Glomerular visceral epithelial cell (primary cell): ENCODE measurements around the gene LARGE1.
"Not testable (repeated sequence)": the region's sequence is repeated elsewhere in the genome, so short reads cannot be mapped to it uniquely, and the experiment has no call there.

Experiments
- DNase-seq: peaks from one replicate; pipeline ENCODE4 v3.0.0-alpha.2; 2016; ENCODE audit errors: extremely low spot score

Gene LARGE1

GRCh38 chr22:33380789-33381530, 539.3 kb downstream of the LARGE1 start:
- DNase-seq, result peak; percentile 79

GRCh38 chr22:33379836-33380235, 540.4 kb downstream of the LARGE1 start:
- DNase-seq, result no peak

GRCh38 chr22:33372875-33373274, 547.4 kb downstream of the LARGE1 start:
- no peak for DNase-seq

- DNase-seq, result not testable (repeated sequence)
These were observed 557.0 kb downstream of the LARGE1 start for GRCh38 chr22:33363256-33363655.

GRCh38 chr22:33362702-33363101, 557.6 kb downstream of the LARGE1 start:
- DNase-seq, result no peak

- peak; percentile 20 for DNase-seq
These were observed 558.7 kb downstream of the LARGE1 start for GRCh38 chr22:33361581-33361980.

- DNase-seq, result no peak
These were observed 562.3 kb downstream of the LARGE1 start for GRCh38 chr22:33357981-33358399.

- no peak for DNase-seq
These were observed 565.3 kb downstream of the LARGE1 start for GRCh38 chr22:33354928-33355327.

- DNase-seq, result no peak
These were observed 566.8 kb downstream of the LARGE1 start for GRCh38 chr22:33353502-33353901.

- no peak for DNase-seq
These were observed 567.5 kb downstream of the LARGE1 start for GRCh38 chr22:33352768-33353167.

GRCh38 chr22:33350961-33351360, 569.3 kb downstream of the LARGE1 start:
- peak; percentile 52 for DNase-seq

- DNase-seq, result peak; percentile 93
These were observed 569.8 kb downstream of the LARGE1 start for GRCh38 chr22:33350491-33350890.

- no peak for DNase-seq
These were observed 573.3 kb downstream of the LARGE1 start for GRCh38 chr22:33347002-33347401.

- DNase-seq, result no peak
These were observed 578.7 kb downstream of the LARGE1 start for GRCh38 chr22:33341611-33342010.

GRCh38 chr22:33337524-33337923, 582.8 kb downstream of the LARGE1 start:
- DNase-seq, result no peak

GRCh38 chr22:33335611-33336279, 584.5 kb downstream of the LARGE1 start:
- DNase-seq, result peak; percentile 36

GRCh38 chr22:33332538-33332937, 587.7 kb downstream of the LARGE1 start:
- DNase-seq, result no peak

GRCh38 chr22:33331017-33331416, 589.3 kb downstream of the LARGE1 start:
- no peak for DNase-seq

- DNase-seq, result no peak
These were observed 589.7 kb downstream of the LARGE1 start for GRCh38 chr22:33330534-33330933.

- peak; percentile 46 for DNase-seq
These were observed 590.9 kb downstream of the LARGE1 start for GRCh38 chr22:33329398-33329797.

- peak; percentile 90 for DNase-seq
These were observed 591.4 kb downstream of the LARGE1 start for GRCh38 chr22:33328789-33329296.

- peak; percentile 56 for DNase-seq
These were observed 592.9 kb downstream of the LARGE1 start for GRCh38 chr22:33327348-33327860.
